22Rv1 (cell line): ENCODE measurements around the gene CKS2.

Experiments used
- ZFX ChIP-seq: fragments of 450-650 bp; IDR thresholded peaks from 2 replicates; pipeline ENCODE4 v1.6.1; 2017; ENCODE audit warnings: antibody characterized with exemption, borderline replicate concordance
- TF ChIP-seq, protein P1 (sequence below): fragments of 450-650 bp; IDR thresholded peaks from 2 replicates; pipeline ENCODE4 v1.5.1; 2017; ENCODE audit warnings: mild to moderate bottlenecking

DNA sequence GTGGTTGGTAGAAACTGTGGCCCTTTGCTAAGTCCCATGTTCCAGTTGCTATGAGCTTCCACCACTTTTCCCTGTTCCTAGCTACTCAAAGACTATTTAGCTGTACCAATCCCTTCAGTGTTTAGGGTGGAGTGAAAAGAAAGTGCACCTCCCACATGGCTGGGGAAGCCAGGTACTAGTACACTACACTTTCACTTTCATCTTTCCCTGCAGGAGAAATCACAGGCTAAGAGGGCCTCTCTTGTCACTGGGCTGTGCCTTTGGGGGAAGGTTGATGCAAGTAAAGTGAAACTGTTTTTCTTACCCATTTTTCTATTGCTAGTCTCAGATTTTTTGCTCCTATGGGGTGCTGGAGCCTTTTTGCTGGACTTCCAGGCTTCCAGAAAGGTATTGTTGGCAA, 33.5 kb upstream of the CKS2 start:
- TF ChIP-seq, protein P1, sequence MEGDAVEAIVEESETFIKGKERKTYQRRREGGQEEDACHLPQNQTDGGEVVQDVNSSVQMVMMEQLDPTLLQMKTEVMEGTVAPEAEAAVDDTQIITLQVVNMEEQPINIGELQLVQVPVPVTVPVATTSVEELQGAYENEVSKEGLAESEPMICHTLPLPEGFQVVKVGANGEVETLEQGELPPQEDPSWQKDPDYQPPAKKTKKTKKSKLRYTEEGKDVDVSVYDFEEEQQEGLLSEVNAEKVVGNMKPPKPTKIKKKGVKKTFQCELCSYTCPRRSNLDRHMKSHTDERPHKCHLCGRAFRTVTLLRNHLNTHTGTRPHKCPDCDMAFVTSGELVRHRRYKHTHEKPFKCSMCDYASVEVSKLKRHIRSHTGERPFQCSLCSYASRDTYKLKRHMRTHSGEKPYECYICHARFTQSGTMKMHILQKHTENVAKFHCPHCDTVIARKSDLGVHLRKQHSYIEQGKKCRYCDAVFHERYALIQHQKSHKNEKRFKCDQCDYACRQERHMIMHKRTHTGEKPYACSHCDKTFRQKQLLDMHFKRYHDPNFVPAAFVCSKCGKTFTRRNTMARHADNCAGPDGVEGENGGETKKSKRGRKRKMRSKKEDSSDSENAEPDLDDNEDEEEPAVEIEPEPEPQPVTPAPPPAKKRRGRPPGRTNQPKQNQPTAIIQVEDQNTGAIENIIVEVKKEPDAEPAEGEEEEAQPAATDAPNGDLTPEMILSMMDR = no peak
- TF ChIP-seq ZFX = no peak
